ENCODE measurements around the gene WNT3.

WNT3 gene

GRCh38 chr17:46717999-46718398 lies 100.5 kb downstream of the WNT3 start:
- Histone ChIP-seq H3K4me3 (ENCODE audit: insufficient read length, low read depth) (no peak overlapping the region), H3K9ac (ENCODE audit: insufficient read length, low read depth) (no peak overlapping the region), H3K4me1 (ENCODE audit: insufficient read depth, insufficient read length) (no peaks in the 10 kb centered on the region), H3K9me3 (ENCODE audit: insufficient read depth, low read length) (no peaks in the 10 kb centered on the region), H3K27me3 (ENCODE audit: insufficient read depth, insufficient read length) (no peaks in the 10 kb centered on the region), H3K36me3 (ENCODE audit: insufficient read depth, insufficient read length, low read length) (peaks cover 15% of the 10 kb centered on the region)
- TF ChIP-seq YY1 (IDR thresholded peaks at IDR 0.05; ENCODE audit: insufficient read depth, insufficient read length) (no peak), SUZ12 (IDR thresholded peaks at IDR 0.05; ENCODE audit: extremely low read depth, insufficient read depth, insufficient read length) (no peak), ZNF274 (IDR thresholded peaks at IDR 0.05; ENCODE audit: low read depth, low read length) (no peak)
- DNase-seq (ENCODE audit: low read depth, low spot score), result no peak
